SK-N-SH (cell line): ENCODE measurements around the gene NEK10. TPM values are rescaled to one million over a fixed set of nuclear protein-coding genes. Genes with fewer than 3 reads are reported as not detected.

ENCODE experiments used
- CTCF ChIA-PET: fragments of 300-600, 350-600 bp; formaldehyde crosslinking; extraction: SDS; loops from one replicate; lab custom pipeline; 2021; lab: Yijun Ruan, JAX
- POLR2A ChIA-PET: fragments of 350-600 bp; sonication (Branson Sonifier 250); formaldehyde crosslinking; extraction: SDS; loops from one replicate; lab custom pipeline; 2020; ENCODE audit warnings: antibody characterized with exemption, inconsistent platforms; lab: Yijun Ruan, JAX
- DNase-seq: peaks from one replicate; pipeline ENCODE4 v3.0.0; 2012
- H2AFZ ChIP-seq: fragments of 200-600 bp; sonication (generic); 2 replicates; pipeline ENCODE4 v1.8.1; 2016; ENCODE audit warnings: antibody characterized with exemption, mild to moderate bottlenecking, low read depth
- H3F3A ChIP-seq: fragments of 200-600 bp; sonication (generic); replicated peaks from 2 replicates; pipeline ENCODE3; 2016; ENCODE audit warnings: antibody characterized with exemption, mild to moderate bottlenecking; ENCODE audit not compliant: insufficient read depth
- H3K27ac ChIP-seq, 2 experiments: fragments of 200-500 bp in 1 of 2; fragments of 200-600 bp in 1 of 2; sonication (Bioruptor generic) in 1 of 2; sonication (generic), shearing (Covaris generic) in 1 of 2; 2 replicates each; pipeline versions ENCODE4 v1.5.1 to v1.6.1; 2014 to 2016; ENCODE audit warnings: low read depth in 2 of 2, inconsistent platforms in 1 of 2, low read length in 1 of 2, mild to moderate bottlenecking in 1 of 2, mixed read lengths in 1 of 2
- H3K27me3 ChIP-seq: fragments of 200-600 bp; sonication (generic), shearing (Covaris generic); 2 replicates; pipeline ENCODE4 v1.6.1; 2016; ENCODE audit warnings: mixed run types; ENCODE audit not compliant: insufficient read depth
- H3K36me3 ChIP-seq, 2 experiments: fragments of 200-500 bp in 1 of 2; fragments of 200-600 bp in 1 of 2; sonication (Bioruptor generic) in 1 of 2; sonication (generic) in 1 of 2; replicated peaks in 1 of 2; 2 replicates each; pipeline versions ENCODE3 to v1.5.1; 2014 to 2016; ENCODE audit warnings: low read length in 1 of 2, mild to moderate bottlenecking in 1 of 2; ENCODE audit not compliant: insufficient read depth in 2 of 2, control insufficient read depth in 1 of 2
- H3K4me1 ChIP-seq, 2 experiments: fragments of 200-500 bp in 1 of 2; fragments of 200-600 bp in 1 of 2; sonication (Bioruptor generic) in 1 of 2; sonication (generic), shearing (Covaris generic) in 1 of 2; 2 replicates each; pipeline versions ENCODE4 v1.5.1 to v1.6.1; 2014 to 2016; ENCODE audit warnings: low read depth in 1 of 2, low read length in 1 of 2, mixed run types in 1 of 2; ENCODE audit not compliant: insufficient read depth in 2 of 2, control insufficient read depth in 1 of 2
- H3K4me2 ChIP-seq: fragments of 200-600 bp; sonication (generic), shearing (Covaris generic); 2 replicates; pipeline ENCODE4 v1.6.1; 2017; ENCODE audit warnings: mixed run types
- H3K4me3 ChIP-seq, 2 experiments: fragments of 200-500 bp in 1 of 2; fragments of 200-600 bp in 1 of 2; sonication (Bioruptor generic) in 1 of 2; sonication (generic), shearing (Covaris generic) in 1 of 2; 2 replicates each; pipeline versions ENCODE4 v1.5.1 to v1.8.1; 2014 to 2016; ENCODE audit warnings: low read depth in 2 of 2, inconsistent platforms in 1 of 2, low read length in 1 of 2, mild to moderate bottlenecking in 1 of 2, mixed read lengths in 1 of 2, moderate library complexity in 1 of 2
- H3K79me2 ChIP-seq: fragments of 200-600 bp; sonication (generic); 2 replicates; pipeline ENCODE4 v1.8.1; 2017; ENCODE audit warnings: mild to moderate bottlenecking; ENCODE audit not compliant: insufficient read depth
- H3K9ac ChIP-seq: fragments of 200-600 bp; sonication (generic); 2 replicates; pipeline ENCODE4 v1.6.1; 2017; ENCODE audit warnings: mixed run types
- H3K9me2 ChIP-seq: fragments of 200-600 bp; sonication (generic); 2 replicates; pipeline ENCODE4 v1.6.1; 2017; ENCODE audit warnings: mixed run types
- H3K9me3 ChIP-seq: fragments of 200-600 bp; sonication (generic); 2 replicates; pipeline ENCODE4 v1.6.1; 2017; ENCODE audit warnings: mixed run types, mild to moderate bottlenecking, moderate library complexity
- H4K20me1 ChIP-seq: fragments of 200-600 bp; sonication (generic); 2 replicates; pipeline ENCODE4 v1.6.1; 2017; ENCODE audit warnings: mild to moderate bottlenecking, mixed run types; ENCODE audit not compliant: insufficient read depth
- ELF1 ChIP-seq: IDR thresholded peaks from 2 replicates; pipeline ENCODE4 v1.4.0; 2012
- FOSL2 ChIP-seq: IDR thresholded peaks from 2 replicates; pipeline ENCODE4 v1.4.0; 2012; ENCODE audit warnings: low read depth, mild to moderate bottlenecking, moderate library complexity, borderline replicate concordance
- FOXM1 ChIP-seq: IDR thresholded peaks from 2 replicates; pipeline ENCODE4 v1.4.0; 2012; ENCODE audit warnings: low read depth, mild to moderate bottlenecking
- GATA2 ChIP-seq: sonication (generic); formaldehyde crosslinking; IDR thresholded peaks from 2 replicates; pipeline ENCODE4 v1.5.0; 2020; ENCODE audit warnings: mild to moderate bottlenecking, missing genetic modification reagents
- MEF2A ChIP-seq: IDR thresholded peaks from 2 replicates; pipeline ENCODE4 v1.4.0; 2012; ENCODE audit warnings: low read depth, borderline replicate concordance
- RCOR1 ChIP-seq: fragments of 150-350 bp; IDR thresholded peaks from 2 replicates; pipeline ENCODE4 v1.6.1; 2017; ENCODE audit warnings: antibody characterized with exemption, low read length
- SIN3A ChIP-seq: IDR thresholded peaks from 2 replicates; pipeline ENCODE4 v1.6.1; 2012; ENCODE audit warnings: low read depth, mild to moderate bottlenecking, low read length, moderate library complexity, borderline replicate concordance
- TAF1 ChIP-seq: IDR thresholded peaks from 2 replicates; pipeline ENCODE4 v1.6.1; 2012; ENCODE audit warnings: low read depth, mild to moderate bottlenecking, low read length, moderate library complexity, borderline replicate concordance
- TEAD4 ChIP-seq: IDR thresholded peaks from 2 replicates; pipeline ENCODE4 v1.4.0; 2012; ENCODE audit warnings: mild to moderate bottlenecking, borderline replicate concordance; ENCODE audit not compliant: insufficient read depth
- YY1 ChIP-seq: IDR thresholded peaks from 2 replicates; pipeline ENCODE4 v1.4.0; 2012; ENCODE audit warnings: low read depth, mild to moderate bottlenecking
- WGBS: methylation state at CpG from one replicate; pipeline ENCODE4 v1.1.6; 2017; ENCODE audit warnings: low lambda C conversion rate; 5-methylcytosine and 5-hydroxymethylcytosine counted together
- polyA plus RNA-seq, 3 experiments: library from polyadenylated mRNA; depleted of rRNA; stranded (reverse); fragments of >200 nt; gene quantifications; 2 replicates each; pipeline ENCODE4 v1.2.3, GENCODE V29; 2012
- TF ChIP-seq, protein P1 (sequence below): IDR thresholded peaks from 2 replicates; pipeline ENCODE4 v1.6.1; 2012; ENCODE audit warnings: mild to moderate bottlenecking, low read depth, low read length, moderate library complexity
- TF ChIP-seq, protein P2 (sequence below): IDR thresholded peaks from 2 replicates; pipeline ENCODE4 v1.4.0; 2012; ENCODE audit warnings: low read depth, borderline replicate concordance
- TF ChIP-seq, protein P3 (sequence below): IDR thresholded peaks from 2 replicates; pipeline ENCODE4 v1.4.0; 2012; ENCODE audit warnings: low read depth, borderline replicate concordance

The NEK10 gene
- polyA plus RNA-seq, 1 of the 3 experiments (the other 2 are of a cell fraction): 1.0 TPM

DNA sequence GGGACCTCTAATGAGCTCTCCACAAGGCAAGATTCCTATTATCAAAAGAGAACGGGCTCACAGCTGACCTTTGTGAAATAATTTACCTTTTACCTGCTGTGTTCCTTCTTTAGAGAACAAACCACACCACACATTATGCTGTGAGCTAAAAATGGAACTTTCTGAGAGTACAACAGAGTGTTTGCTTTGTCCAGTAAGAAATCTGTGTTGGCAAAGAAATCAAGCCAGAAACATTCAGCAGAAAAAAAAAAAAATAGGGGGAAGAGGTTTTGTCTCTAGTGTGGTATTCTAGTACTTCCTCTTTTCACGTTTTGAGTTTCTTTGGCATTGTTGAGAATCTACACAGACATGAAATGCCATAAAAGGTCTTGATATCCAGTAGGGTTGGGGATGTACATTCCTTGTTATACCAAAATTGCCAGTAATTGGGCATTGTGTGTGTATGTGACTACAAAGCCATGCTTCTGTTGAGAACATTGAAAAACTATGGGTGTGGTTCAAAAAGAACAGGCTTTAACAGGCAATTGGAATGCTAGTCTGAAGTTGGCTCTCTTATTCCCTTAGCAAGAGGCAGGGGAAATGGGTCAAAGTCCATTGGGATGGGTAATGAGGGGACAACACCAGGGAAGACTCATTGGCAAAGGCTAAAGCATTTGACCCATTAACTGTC, 273.5 kb downstream of the NEK10 start:
- H3K9me2 ChIP-seq: no peaks in the 10 kb centered on the region
- no peak overlapping the region for H3K27ac ChIP-seq
- DNase-seq: no peak
- no peaks in the 10 kb centered on the region for H3K36me3 ChIP-seq
- no peak overlapping the region for H2AFZ ChIP-seq
- POLR2A ChIA-PET: no interaction called here
- H3K9me3 ChIP-seq: no peaks in the 10 kb centered on the region
- H3K4me1 ChIP-seq: no peaks in the 10 kb centered on the region; a peak in 1 of 4 replicates
- CTCF ChIA-PET: no interaction called here
- H3K79me2 ChIP-seq: no peaks in the 10 kb centered on the region
- no peak overlapping the region for H3K4me2 ChIP-seq
- no peaks in the 10 kb centered on the region for H4K20me1 ChIP-seq
- H3K4me3 ChIP-seq: no peak overlapping the region
- no peak overlapping the region for H3K9ac ChIP-seq
- H3F3A ChIP-seq: no peaks in the 10 kb centered on the region
- TF ChIP-seq SIN3A: no peak
- no peak for TF ChIP-seq MEF2A
- TF ChIP-seq FOSL2: no peak
- TF ChIP-seq YY1: no peak
- no peaks in the 10 kb centered on the region for H3K27me3 ChIP-seq
- WGBS: 9% methylated on average over 2 of the region's 2 CpGs

DNA sequence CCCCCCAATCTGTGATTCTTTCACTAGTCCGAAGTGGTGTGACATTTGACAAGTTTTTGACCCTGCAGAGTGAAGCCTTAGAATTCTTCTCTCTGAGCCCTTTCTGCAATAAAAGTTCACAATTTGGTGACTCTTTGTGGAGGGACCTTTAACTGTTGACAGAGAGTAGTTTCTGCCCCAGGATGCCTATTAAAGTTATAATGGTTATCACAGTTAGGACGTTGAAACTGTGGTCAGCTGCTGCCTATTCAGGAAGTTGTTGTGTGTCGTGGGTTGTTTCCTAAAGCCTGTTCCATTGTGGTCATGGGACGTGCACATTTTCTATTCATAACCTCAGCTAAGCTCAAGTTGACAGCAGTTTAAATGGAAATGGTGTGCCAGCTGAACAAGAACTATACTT, 274.5 kb downstream of the NEK10 start:
- CTCF ChIA-PET: no interaction called here
- Histone ChIP-seq H3K79me2 (no peaks in the 10 kb centered on the region), H3K9ac (no peak overlapping the region)

DNA sequence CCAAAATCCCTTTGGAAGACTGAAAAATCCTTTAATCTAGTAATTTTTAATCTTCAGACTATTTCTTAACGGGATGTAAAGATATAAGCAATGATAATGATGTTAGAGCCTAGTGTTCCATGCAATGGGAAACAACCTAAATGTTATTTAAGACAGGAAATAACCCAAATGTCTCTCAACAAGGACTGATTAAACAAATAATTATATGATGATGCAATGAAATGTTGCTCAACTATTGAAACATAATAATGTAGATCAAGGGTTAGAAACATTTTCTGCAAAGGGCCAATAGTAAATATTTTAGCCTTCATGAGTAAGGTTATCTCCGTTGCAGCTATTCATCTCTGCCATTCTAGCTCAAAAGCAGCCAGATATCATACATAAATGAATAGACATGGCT, 275.4 kb downstream of the NEK10 start:
- DNase-seq: no peak
- ChIA-PET CTCF (no interaction called here), POLR2A (no interaction called here)
- no peaks in the 10 kb centered on the region for H3K79me2 ChIP-seq
- TF ChIP-seq, protein P1, sequence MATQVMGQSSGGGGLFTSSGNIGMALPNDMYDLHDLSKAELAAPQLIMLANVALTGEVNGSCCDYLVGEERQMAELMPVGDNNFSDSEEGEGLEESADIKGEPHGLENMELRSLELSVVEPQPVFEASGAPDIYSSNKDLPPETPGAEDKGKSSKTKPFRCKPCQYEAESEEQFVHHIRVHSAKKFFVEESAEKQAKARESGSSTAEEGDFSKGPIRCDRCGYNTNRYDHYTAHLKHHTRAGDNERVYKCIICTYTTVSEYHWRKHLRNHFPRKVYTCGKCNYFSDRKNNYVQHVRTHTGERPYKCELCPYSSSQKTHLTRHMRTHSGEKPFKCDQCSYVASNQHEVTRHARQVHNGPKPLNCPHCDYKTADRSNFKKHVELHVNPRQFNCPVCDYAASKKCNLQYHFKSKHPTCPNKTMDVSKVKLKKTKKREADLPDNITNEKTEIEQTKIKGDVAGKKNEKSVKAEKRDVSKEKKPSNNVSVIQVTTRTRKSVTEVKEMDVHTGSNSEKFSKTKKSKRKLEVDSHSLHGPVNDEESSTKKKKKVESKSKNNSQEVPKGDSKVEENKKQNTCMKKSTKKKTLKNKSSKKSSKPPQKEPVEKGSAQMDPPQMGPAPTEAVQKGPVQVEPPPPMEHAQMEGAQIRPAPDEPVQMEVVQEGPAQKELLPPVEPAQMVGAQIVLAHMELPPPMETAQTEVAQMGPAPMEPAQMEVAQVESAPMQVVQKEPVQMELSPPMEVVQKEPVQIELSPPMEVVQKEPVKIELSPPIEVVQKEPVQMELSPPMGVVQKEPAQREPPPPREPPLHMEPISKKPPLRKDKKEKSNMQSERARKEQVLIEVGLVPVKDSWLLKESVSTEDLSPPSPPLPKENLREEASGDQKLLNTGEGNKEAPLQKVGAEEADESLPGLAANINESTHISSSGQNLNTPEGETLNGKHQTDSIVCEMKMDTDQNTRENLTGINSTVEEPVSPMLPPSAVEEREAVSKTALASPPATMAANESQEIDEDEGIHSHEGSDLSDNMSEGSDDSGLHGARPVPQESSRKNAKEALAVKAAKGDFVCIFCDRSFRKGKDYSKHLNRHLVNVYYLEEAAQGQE: no peak
- TF ChIP-seq TEAD4: no peak
- no peak for TF ChIP-seq FOXM1
- TF ChIP-seq, protein P2, sequence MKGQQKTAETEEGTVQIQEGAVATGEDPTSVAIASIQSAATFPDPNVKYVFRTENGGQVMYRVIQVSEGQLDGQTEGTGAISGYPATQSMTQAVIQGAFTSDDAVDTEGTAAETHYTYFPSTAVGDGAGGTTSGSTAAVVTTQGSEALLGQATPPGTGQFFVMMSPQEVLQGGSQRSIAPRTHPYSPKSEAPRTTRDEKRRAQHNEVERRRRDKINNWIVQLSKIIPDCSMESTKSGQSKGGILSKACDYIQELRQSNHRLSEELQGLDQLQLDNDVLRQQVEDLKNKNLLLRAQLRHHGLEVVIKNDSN: no peak
- no peak for TF ChIP-seq GATA2
- TF ChIP-seq YY1: no peak
- no peak for TF ChIP-seq RCOR1
- TF ChIP-seq TAF1: no peak
- TF ChIP-seq, protein P3, sequence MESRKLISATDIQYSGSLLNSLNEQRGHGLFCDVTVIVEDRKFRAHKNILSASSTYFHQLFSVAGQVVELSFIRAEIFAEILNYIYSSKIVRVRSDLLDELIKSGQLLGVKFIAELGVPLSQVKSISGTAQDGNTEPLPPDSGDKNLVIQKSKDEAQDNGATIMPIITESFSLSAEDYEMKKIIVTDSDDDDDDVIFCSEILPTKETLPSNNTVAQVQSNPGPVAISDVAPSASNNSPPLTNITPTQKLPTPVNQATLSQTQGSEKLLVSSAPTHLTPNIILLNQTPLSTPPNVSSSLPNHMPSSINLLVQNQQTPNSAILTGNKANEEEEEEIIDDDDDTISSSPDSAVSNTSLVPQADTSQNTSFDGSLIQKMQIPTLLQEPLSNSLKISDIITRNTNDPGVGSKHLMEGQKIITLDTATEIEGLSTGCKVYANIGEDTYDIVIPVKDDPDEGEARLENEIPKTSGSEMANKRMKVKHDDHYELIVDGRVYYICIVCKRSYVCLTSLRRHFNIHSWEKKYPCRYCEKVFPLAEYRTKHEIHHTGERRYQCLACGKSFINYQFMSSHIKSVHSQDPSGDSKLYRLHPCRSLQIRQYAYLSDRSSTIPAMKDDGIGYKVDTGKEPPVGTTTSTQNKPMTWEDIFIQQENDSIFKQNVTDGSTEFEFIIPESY: no peak
- H3K4me3 ChIP-seq: no peak overlapping the region
- H4K20me1 ChIP-seq: no peaks in the 10 kb centered on the region
- no peaks in the 10 kb centered on the region for H3K27me3 ChIP-seq
- H3K4me1 ChIP-seq: no peaks in the 10 kb centered on the region; a peak in 1 of 4 replicates
- H3K36me3 ChIP-seq: no peaks in the 10 kb centered on the region
- no peak overlapping the region for H2AFZ ChIP-seq
- no peaks in the 10 kb centered on the region for H3K9me2 ChIP-seq
- H3F3A ChIP-seq: no peaks in the 10 kb centered on the region
- H3K9me3 ChIP-seq: no peaks in the 10 kb centered on the region
- H3K9ac ChIP-seq: no peak overlapping the region
- no peak overlapping the region for H3K4me2 ChIP-seq
- WGBS: 3% methylated on average over 2 of the region's 2 CpGs
- no peak overlapping the region for H3K27ac ChIP-seq

More for the DNA sequence above, 274.5 kb downstream of the NEK10 start:
- no peak overlapping the region for H3K4me3 ChIP-seq
- H3K27me3 ChIP-seq: no peaks in the 10 kb centered on the region
- no peak overlapping the region for H3K27ac ChIP-seq
- no peaks in the 10 kb centered on the region for H3K36me3 ChIP-seq
- POLR2A ChIA-PET: no interaction called here
- no peaks in the 10 kb centered on the region; a peak in 1 of 4 replicates for H3K4me1 ChIP-seq
- 8% methylated on average over 4 of the region's 4 CpGs for WGBS
- no peaks in the 10 kb centered on the region for H3K9me3 ChIP-seq
- H4K20me1 ChIP-seq: no peaks in the 10 kb centered on the region
- H3K4me2 ChIP-seq: no peak overlapping the region
- H3K9me2 ChIP-seq: no peaks in the 10 kb centered on the region
- DNase-seq: no peak
- no peak overlapping the region for H2AFZ ChIP-seq
- no peaks in the 10 kb centered on the region for H3F3A ChIP-seq
- no peak for TF ChIP-seq ELF1
